Bronchial epithelial cell (primary cell): Measurements from ENCODE around the gene TRAM1L1. TPM values are rescaled to one million over a fixed set of nuclear protein-coding genes. Genes with fewer than 3 reads are reported as not detected.

Experiments
- DNase-seq: peaks from one replicate; pipeline ENCODE4 v3.0.0-alpha.2; 2010; ENCODE audit warnings: low read depth
- FAIRE-seq: peaks from 2 replicates; lab custom pipeline; 2011; peaks lifted over from hg19 to GRCh38; lab: Jason Lieb, UNC
- H3K27me3 ChIP-seq: 2 replicates; pipeline ENCODE4 v1.5.1; 2011; ENCODE audit warnings: low read length; ENCODE audit not compliant: control insufficient read depth, insufficient read depth
- H3K36me3 ChIP-seq: 2 replicates; pipeline ENCODE4 v1.5.1; 2011; ENCODE audit warnings: low read length; ENCODE audit not compliant: control insufficient read depth, insufficient read depth
- H3K4me3 ChIP-seq: 2 replicates; pipeline ENCODE4 v1.5.1; 2011; ENCODE audit warnings: mild to moderate bottlenecking, low read depth, low read length, control low read depth
- CTCF ChIP-seq: IDR thresholded peaks from 2 replicates; pipeline ENCODE4 v1.5.1; 2011; ENCODE audit warnings: mild to moderate bottlenecking, moderate library complexity, low read length, control low read depth, inconsistent platforms; ENCODE audit not compliant: insufficient read depth, severe bottlenecking
- total RNA-seq: library from RNA; depleted of rRNA; stranded (reverse); fragments of >200 nt; gene quantifications from 2 replicates; pipeline ENCODE4 v1.2.1, GENCODE V29; 2014

The TRAM1L1 gene
- total RNA-seq, 1 donor from 2014 or later: 0.26 TPM

GRCh38 chr4:117068120-117068519 is 17.3 kb downstream of the TRAM1L1 start:
- DNase-seq (no peak), FAIRE-seq (no peak)
- H3K27me3 ChIP-seq: no peaks in the 10 kb centered on the region
- H3K4me3 ChIP-seq: no peak overlapping the region
- H3K36me3 ChIP-seq: no peaks in the 10 kb centered on the region
- TF ChIP-seq CTCF: no peak

- no peak for TF ChIP-seq CTCF
- FAIRE-seq (no peak), DNase-seq (no peak)
- Histone ChIP-seq H3K36me3 (no peaks in the 10 kb centered on the region), H3K4me3 (no peak overlapping the region), H3K27me3 (no peaks in the 10 kb centered on the region)
Observed at GRCh38 chr4:117063961-117064696, 21.2 kb downstream of the TRAM1L1 start.

GRCh38 chr4:117042962-117043361 is 42.4 kb downstream of the TRAM1L1 start:
- no peak for TF ChIP-seq CTCF
- DNase-seq (no peak), FAIRE-seq (no peak)
- H3K4me3 ChIP-seq: no peak overlapping the region
- H3K36me3 ChIP-seq: no peaks in the 10 kb centered on the region
- H3K27me3 ChIP-seq: no peaks in the 10 kb centered on the region
